ENCODE measurements around the gene FXYD4.

GRCh38 chr10:43393606-43394360, 22.3 kb downstream of the FXYD4 start:
- TF ChIP-seq EZH2phosphoT487 (IDR thresholded peaks at IDR 0.05; ENCODE audit: low read depth, severe bottlenecking, unreplicated experiment) (no peak), CTCF (IDR thresholded peaks at IDR 0.05; ENCODE audit: poor library complexity) (no peak), EZH2 (IDR thresholded peaks at IDR 0.05; ENCODE audit: borderline replicate concordance) (no peak)

Measured in hepatocyte (in vitro differentiated cells).